H9 (cell line): ENCODE results near the gene NIN. TPM values are rescaled to one million over a fixed set of nuclear protein-coding genes. Genes with fewer than 3 reads are reported as not detected.

Experiments
- DNase-seq: peaks from one replicate; pipeline ENCODE4 v3.0.0-alpha.2; 2017
- H2AFZ ChIP-seq: one replicate; pipeline ENCODE4 v1.6.1; 2013; ENCODE audit warnings: mild to moderate bottlenecking, low read length, control low read depth, moderate library complexity
- H2AK5ac ChIP-seq: 2 replicates; pipeline ENCODE4 v1.6.1; 2013; ENCODE audit warnings: low read length, control low read depth, mixed read lengths; ENCODE audit not compliant: insufficient read length
- H2BK120ac ChIP-seq: one replicate; pipeline ENCODE4 v1.6.1; 2013; ENCODE audit warnings: low read depth, mild to moderate bottlenecking, low read length, control low read depth, inconsistent platforms; ENCODE audit not compliant: poor library complexity, severe bottlenecking
- H2BK12ac ChIP-seq: 2 replicates; pipeline ENCODE4 v1.6.1; 2013; ENCODE audit warnings: low read length, control low read depth, mixed read lengths, low read depth; ENCODE audit not compliant: insufficient read length
- H2BK15ac ChIP-seq: 2 replicates; pipeline ENCODE4 v1.6.1; 2013; ENCODE audit warnings: low read depth, low read length, control low read depth
- H2BK20ac ChIP-seq: one replicate; pipeline ENCODE4 v1.6.1; 2013; ENCODE audit warnings: low read depth, mild to moderate bottlenecking, low read length, control low read depth, inconsistent platforms; ENCODE audit not compliant: poor library complexity, severe bottlenecking
- H2BK5ac ChIP-seq: 2 replicates; pipeline ENCODE4 v1.6.1; 2013; ENCODE audit warnings: low read length, control low read depth, mixed read lengths; ENCODE audit not compliant: insufficient read length
- H3K14ac ChIP-seq: 2 replicates; pipeline ENCODE4 v1.6.1; 2013; ENCODE audit warnings: low read length, control low read depth; ENCODE audit not compliant: insufficient read depth
- H3K18ac ChIP-seq: 2 replicates; pipeline ENCODE4 v1.6.1; 2013; ENCODE audit warnings: low read depth, mild to moderate bottlenecking, mixed read lengths, low read length, control low read depth; ENCODE audit not compliant: insufficient read length
- H3K23ac ChIP-seq: 2 replicates; pipeline ENCODE4 v1.6.1; 2013; ENCODE audit warnings: low read length, control low read depth, mixed read lengths, low read depth; ENCODE audit not compliant: insufficient read length
- H3K23me2 ChIP-seq: 2 replicates; pipeline ENCODE4 v1.6.1; 2013; ENCODE audit warnings: low read depth, mild to moderate bottlenecking, mixed read lengths, low read length, control low read depth; ENCODE audit not compliant: insufficient read length, poor library complexity, severe bottlenecking
- H3K27ac ChIP-seq: 2 replicates; pipeline ENCODE4 v1.5.1; 2013; ENCODE audit warnings: low read length, control low read depth, mixed read lengths, low read depth; ENCODE audit not compliant: insufficient read length
- H3K27me3 ChIP-seq: 2 replicates; pipeline ENCODE4 v1.6.1; 2013; ENCODE audit warnings: low read length, control low read depth, inconsistent platforms; ENCODE audit not compliant: insufficient read depth
- H3K4ac ChIP-seq: 2 replicates; pipeline ENCODE4 v1.6.1; 2013; ENCODE audit warnings: low read depth, mild to moderate bottlenecking, control low read depth, inconsistent platforms, low read length, moderate library complexity
- H3K4me1 ChIP-seq: 2 replicates; pipeline ENCODE4 v1.6.1; 2013; ENCODE audit warnings: low read length, control low read depth, inconsistent platforms; ENCODE audit not compliant: insufficient read depth
- H3K4me2 ChIP-seq: 2 replicates; pipeline ENCODE4 v1.6.1; 2013; ENCODE audit warnings: low read length, control low read depth, mixed read lengths; ENCODE audit not compliant: insufficient read length, insufficient read depth
- H3K56ac ChIP-seq: 2 replicates; pipeline ENCODE4 v1.6.1; 2013; ENCODE audit warnings: low read depth, mild to moderate bottlenecking, mixed read lengths, low read length, control low read depth; ENCODE audit not compliant: insufficient read length
- H3K79me1 ChIP-seq: 2 replicates; pipeline ENCODE4 v1.6.1; 2013; ENCODE audit warnings: low read depth, mild to moderate bottlenecking, moderate library complexity, low read length, control low read depth, inconsistent platforms; ENCODE audit not compliant: insufficient read depth, poor library complexity, severe bottlenecking
- H3K79me2 ChIP-seq: 2 replicates; pipeline ENCODE4 v1.6.1; 2013; ENCODE audit warnings: low read length, control low read depth, inconsistent platforms; ENCODE audit not compliant: insufficient read depth
- H3K9ac ChIP-seq: 2 replicates; pipeline ENCODE4 v1.6.1; 2013; ENCODE audit warnings: low read length, control low read depth, mixed read lengths; ENCODE audit not compliant: insufficient read length; ENCODE audit errors: extremely low read depth
- H3K9me3 ChIP-seq: one replicate; pipeline ENCODE4 v1.6.1; 2013; ENCODE audit warnings: low read depth, low read length, inconsistent platforms; ENCODE audit not compliant: control insufficient read depth
- H3T11ph ChIP-seq: one replicate; pipeline ENCODE4 v1.6.1; 2013; ENCODE audit warnings: mild to moderate bottlenecking, low read length, control low read depth, inconsistent platforms
- H4K20me1 ChIP-seq: one replicate; pipeline ENCODE4 v1.6.1; 2013; ENCODE audit not compliant: control insufficient read depth, insufficient read length, insufficient read depth
- H4K5ac ChIP-seq: 2 replicates; pipeline ENCODE4 v1.6.1; 2013; ENCODE audit warnings: low read depth, mild to moderate bottlenecking, mixed read lengths, low read length, control low read depth; ENCODE audit not compliant: insufficient read length
- H4K8ac ChIP-seq: replicated peaks from 2 replicates; pipeline ENCODE4 v1.6.1; 2013; ENCODE audit warnings: low read length, control low read depth, mixed read lengths, low read depth; ENCODE audit not compliant: insufficient read length
- H4K91ac ChIP-seq: 2 replicates; pipeline ENCODE4 v1.6.1; 2013; ENCODE audit warnings: low read depth, mild to moderate bottlenecking, moderate library complexity, mixed read lengths, low read length, control low read depth; ENCODE audit not compliant: insufficient read length
- H3K27ac Mint-ChIP-seq, 3 experiments: 2 replicates in 2 of 3; 3 replicates in 1 of 3; pipeline ENCODE4 v1.8.0; 2020 to 2021; ENCODE audit warnings: mixed read lengths in 3 of 3, mild to moderate bottlenecking in 1 of 3, moderate library complexity in 1 of 3
- H3K27me3 Mint-ChIP-seq: 2 replicates; pipeline ENCODE4 v1.8.0; 2021; ENCODE audit warnings: low read depth, mild to moderate bottlenecking, moderate library complexity, mixed read lengths
- H3K36me3 Mint-ChIP-seq, 3 experiments: 2 replicates in 2 of 3; 3 replicates in 1 of 3; pipeline ENCODE4 v1.8.0; 2020 to 2021; ENCODE audit warnings: low read depth in 3 of 3, mixed read lengths in 3 of 3; ENCODE audit not compliant: insufficient read depth in 1 of 3
- H3K4me1 Mint-ChIP-seq, 2 experiments: 2 replicates each; pipeline ENCODE4 v1.8.0; 2020; ENCODE audit warnings: mixed read lengths in 2 of 2
- H3K4me3 Mint-ChIP-seq, 2 experiments: 2 replicates in 1 of 2; 3 replicates in 1 of 2; pipeline ENCODE4 v1.8.0; 2020 to 2021; ENCODE audit warnings: mild to moderate bottlenecking in 2 of 2, mixed read lengths in 2 of 2, moderate library complexity in 1 of 2
- H3K9me3 Mint-ChIP-seq, 2 experiments: 2 replicates in 1 of 2; 3 replicates in 1 of 2; pipeline ENCODE4 v1.8.0; 2020; ENCODE audit warnings: mild to moderate bottlenecking in 2 of 2, mixed read lengths in 2 of 2, moderate library complexity in 1 of 2
- CTCF ChIP-seq: fragments of 200-600 bp; sonication (generic); conservative IDR thresholded peaks from 3 replicates; pipeline ENCODE4 v1.8.0; 2021; ENCODE audit warnings: antibody characterized with exemption, mild to moderate bottlenecking
- WGBS: extraction: QIAGEN DNeasy Blood & Tissue Kit; methylation state at CpG from one replicate; pipeline ENCODE4 v1.1.7; 2013; ENCODE audit warnings: missing lambda C conversion rate, low lambda C conversion rate, mixed read lengths; ENCODE audit not compliant: insufficient read length; ENCODE audit errors: extremely low coverage; 5-methylcytosine and 5-hydroxymethylcytosine counted together
- total RNA-seq: library from RNA; stranded (reverse); gene quantifications from 2 replicates; pipeline ENCODE4 v1.2.1, GENCODE V29; 2021

The NIN gene
- total RNA-seq, 1 experiment from 2014 or later = 18.4 TPM

- Histone ChIP-seq H3K4me1 (no peaks in the 10 kb centered on the region; the same call in 1 of the 2 replicates), H3K79me1 (no peaks in the 10 kb centered on the region), H2AK5ac (no peak overlapping the region), H3K4me2 (no peak overlapping the region), H2AFZ (no peak overlapping the region), H2BK12ac (no peak overlapping the region), H3K9ac (no peak overlapping the region), H4K5ac (no peak overlapping the region), H4K91ac (no peak overlapping the region), H4K8ac (no peak overlapping the region), H2BK20ac (no peak overlapping the region), H2BK120ac (no peak overlapping the region), H3T11ph (no peak overlapping the region), H3K23ac (no peak overlapping the region), H2BK5ac (no peak overlapping the region), H3K18ac (no peak overlapping the region), H3K23me2 (no peaks in the 10 kb centered on the region), H3K27ac (no peak overlapping the region), H2BK15ac (no peak overlapping the region), H3K9me3 (no peaks in the 10 kb centered on the region), H3K79me2 (no peaks in the 10 kb centered on the region), H3K14ac (no peak overlapping the region), H3K27me3 (no peaks in the 10 kb centered on the region), H4K20me1 (no peaks in the 10 kb centered on the region), H3K56ac (no peak overlapping the region), H3K4ac (no peak overlapping the region)
- WGBS = no CpG with 5 or more reads among the region's 5 CpGs
- Mint-ChIP-seq H3K27me3 (peaks cover 2% of the 10 kb centered on the region; the same call in 1 of the 2 replicates), H3K36me3 (no peaks in the 10 kb centered on the region; a peak in 1 of 7 replicates), H3K27ac (no peak overlapping the region), H3K4me1 (peaks cover 3 to 8% of the 10 kb centered on the region in 2 experiments; a peak in 3 of 4 replicates), H3K4me3 (no peak overlapping the region), H3K9me3 (no peaks in the 10 kb centered on the region; a peak in 1 of 5 replicates)
- no peak for TF ChIP-seq CTCF
- no peak for DNase-seq
Observed at GRCh38 chr14:50854521-50854920, 23.6 kb upstream of the NIN start.
